ENCODE measurements around the gene HSPB7. TPM values are rescaled to one million over a fixed set of nuclear protein-coding genes. Genes with fewer than 3 reads are reported as not detected.
"Not testable (repeated sequence)": the region's sequence is repeated elsewhere in the genome, so short reads cannot be mapped to it uniquely, and the experiment has no call there.

The HSPB7 gene
- 3.2 and 7.1 TPM in 2 replicates for total RNA-seq (2014; rRNA removed; shearing (Covaris generic))

DNA sequence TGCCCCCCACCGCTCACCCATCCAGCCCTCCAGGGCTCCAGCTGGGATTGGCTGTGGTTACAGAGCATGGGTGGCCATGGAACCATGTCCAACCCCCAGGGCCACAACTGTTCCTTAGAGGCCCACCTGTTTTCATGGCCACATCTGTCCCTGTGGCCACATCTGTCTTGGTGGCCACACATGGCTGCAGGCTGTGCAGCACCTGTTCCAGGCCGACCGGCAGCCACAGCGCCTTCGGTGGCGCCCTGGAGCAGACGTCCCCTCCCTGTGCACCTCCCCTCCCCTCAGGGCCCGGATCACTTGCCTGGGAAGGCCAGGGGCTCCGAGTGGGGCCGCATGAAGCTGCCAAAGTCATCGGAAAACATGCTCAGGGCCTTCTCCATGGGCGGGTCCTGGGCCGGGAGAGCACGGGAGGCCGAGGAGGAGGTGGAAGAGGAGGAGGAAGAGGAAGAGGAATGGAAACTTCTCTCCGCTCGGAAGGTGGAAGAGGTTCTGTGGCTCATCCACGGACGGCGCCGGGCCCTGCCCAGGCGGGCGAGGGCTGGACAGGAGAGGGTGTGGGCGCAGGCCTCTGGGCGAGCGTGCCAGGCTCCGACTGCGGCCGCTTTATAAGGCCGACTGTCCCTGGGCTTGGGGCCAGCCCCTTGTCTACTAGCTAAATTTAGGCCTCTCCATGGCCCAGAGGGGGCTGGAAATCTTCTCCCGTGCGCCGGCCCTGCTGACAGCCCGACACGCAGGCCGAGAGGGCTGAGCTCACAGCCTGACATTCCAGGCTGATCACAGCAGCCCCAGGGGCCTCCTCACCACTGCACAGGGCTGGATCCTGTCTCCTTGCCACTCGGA, at the start of gene HSPB7:
HSPB7 (minus strand) TSS at position 583 of the 843 bp plus-strand sequence; CDS start at position 503, 80 bp downstream.
- in situ Hi-C loops (cut with HindIII; ENCODE audit: low sequenced_read_pairs), result no loop called here
- peak; percentile 98 for DNase-seq (ENCODE audit: low spot score)

DNA sequence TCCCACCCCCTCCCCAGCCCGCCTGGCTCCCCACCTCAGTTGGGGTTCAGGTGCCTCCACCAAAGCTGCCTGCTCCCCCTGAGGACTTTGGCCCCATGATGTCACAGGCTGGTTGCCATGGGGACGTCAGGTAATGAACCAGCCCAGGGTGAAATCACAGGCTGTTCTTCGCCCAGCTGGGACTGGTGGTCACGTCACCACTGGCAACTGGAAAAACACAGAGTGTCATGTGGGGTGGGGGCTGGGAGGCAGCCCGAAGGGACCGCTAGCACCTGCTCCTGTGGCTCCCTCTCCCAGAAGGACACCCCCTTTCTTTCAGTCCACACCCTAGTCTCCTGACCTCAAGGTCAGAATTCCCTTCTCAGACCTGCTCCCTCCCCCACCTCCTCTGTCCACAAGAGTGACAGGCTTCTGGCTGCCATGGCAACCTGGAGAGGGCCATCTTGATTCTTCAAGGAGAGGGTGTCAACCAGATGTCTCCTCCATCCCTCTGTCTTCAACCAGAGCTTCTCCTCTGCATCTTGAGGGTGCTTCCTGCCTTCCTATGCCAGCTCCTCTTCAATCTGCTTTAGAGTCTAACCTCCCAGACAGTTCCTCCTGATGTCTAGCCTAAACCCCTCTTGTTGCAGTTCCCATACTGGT, 49.4 kb upstream of the HSPB7 start:
- in situ Hi-C loops (cut with HindIII; ENCODE audit: low sequenced_read_pairs), result no loop called here
- DNase-seq (ENCODE audit: low spot score), result peak; percentile 76

DNA sequence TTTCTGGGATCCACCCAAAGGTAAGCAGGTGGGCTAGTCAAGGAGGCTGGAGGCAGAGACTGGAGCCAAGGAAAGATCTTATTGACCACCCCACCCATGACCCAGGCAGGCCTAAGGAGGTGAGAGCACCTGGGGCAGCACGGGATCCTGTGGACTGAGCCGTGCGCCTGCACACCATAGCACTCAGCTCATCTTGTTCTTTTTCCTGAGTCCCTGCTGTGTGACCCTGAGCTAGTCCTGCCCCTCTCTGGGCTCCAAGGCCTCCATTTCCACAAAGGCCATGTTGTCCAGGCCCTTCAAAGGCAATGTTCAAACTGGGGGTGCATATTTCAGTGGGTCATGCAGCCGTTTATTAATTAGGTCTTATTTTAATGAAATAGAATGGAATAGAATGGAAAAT, 48.4 kb upstream of the HSPB7 start:
- DNase-seq (ENCODE audit: low spot score), result peak; percentile 17
- in situ Hi-C loops (cut with HindIII; ENCODE audit: low sequenced_read_pairs), result no loop called here

DNA sequence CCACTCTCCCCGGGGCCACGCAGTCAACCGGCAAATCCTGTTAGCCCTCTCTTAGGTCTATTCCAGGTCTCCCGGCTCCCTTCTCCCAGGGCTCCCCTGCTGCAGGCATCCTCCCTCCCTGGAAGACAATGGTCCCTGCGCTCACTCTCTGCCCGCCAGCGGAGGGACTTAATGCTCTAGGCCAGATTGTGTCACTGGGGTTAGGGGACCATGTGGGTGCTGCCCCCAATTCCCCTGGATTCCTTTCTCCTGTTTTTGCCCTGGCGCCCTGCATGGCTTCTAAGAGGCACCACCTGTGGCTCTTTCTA, 47.4 kb upstream of the HSPB7 start:
- in situ Hi-C loops (cut with HindIII; ENCODE audit: low sequenced_read_pairs), result no loop called here
- no peak for DNase-seq (ENCODE audit: low spot score)

DNA sequence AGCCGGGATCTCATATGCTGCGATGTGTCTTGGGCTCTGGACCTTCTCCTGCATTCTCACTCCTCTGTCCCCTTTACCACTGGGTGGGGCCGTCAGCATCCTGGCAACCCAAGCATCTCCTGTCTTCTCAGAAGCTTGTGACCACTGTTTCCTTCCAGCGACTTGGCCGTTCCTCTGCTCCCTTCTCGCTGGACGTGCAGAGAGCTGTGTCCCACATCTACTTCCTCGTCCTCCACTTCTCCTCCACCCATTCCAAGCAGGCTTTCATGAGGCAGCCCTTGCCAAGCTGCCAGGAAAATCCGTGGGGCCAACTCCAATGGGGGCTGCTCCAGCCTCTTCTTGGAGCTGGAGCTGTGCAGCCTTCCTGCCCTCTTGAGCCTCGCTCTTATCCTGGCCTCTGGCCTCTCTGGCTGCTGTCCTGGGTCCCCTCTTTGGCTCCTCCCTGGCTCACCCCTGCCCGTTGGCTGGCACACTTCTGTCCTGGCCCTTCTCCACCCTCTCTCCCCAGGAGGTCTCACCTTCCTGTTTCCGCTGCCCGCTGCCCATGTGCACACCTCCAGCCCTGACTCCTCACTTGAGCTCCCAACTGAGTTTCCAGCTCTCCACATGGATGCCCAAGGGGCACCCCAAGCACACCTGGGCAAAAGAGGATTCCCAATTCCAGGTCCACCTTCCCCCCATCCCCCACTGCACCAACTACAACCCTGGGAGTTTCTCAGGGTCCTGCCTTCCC, 46.9 kb upstream of the HSPB7 start:
- in situ Hi-C loops (cut with HindIII; ENCODE audit: low sequenced_read_pairs), result no loop called here
- peak; percentile 70 for DNase-seq (ENCODE audit: low spot score)

DNA sequence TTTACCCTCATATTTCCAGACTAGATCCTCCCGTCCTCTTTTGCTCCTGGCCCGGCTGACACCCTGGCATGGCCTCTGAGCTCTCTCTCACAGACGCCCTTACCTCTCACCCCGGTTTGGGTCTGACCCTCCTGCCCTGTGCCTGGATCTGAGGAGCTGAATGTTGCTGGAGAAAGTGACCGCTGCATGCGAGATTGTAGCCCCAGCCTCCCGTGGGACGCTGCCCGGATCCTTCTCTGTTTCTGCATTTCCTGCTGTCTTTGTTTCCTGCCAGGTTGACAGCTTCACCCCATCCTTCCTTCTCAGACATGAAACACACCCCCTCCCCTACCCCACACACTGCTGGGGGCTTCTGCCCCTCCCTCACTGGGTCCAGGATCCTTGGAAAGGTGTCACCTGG, 46.1 kb upstream of the HSPB7 start:
- in situ Hi-C loops (cut with HindIII; ENCODE audit: low sequenced_read_pairs), result no loop called here
- peak; percentile 46 for DNase-seq (ENCODE audit: low spot score)

DNA sequence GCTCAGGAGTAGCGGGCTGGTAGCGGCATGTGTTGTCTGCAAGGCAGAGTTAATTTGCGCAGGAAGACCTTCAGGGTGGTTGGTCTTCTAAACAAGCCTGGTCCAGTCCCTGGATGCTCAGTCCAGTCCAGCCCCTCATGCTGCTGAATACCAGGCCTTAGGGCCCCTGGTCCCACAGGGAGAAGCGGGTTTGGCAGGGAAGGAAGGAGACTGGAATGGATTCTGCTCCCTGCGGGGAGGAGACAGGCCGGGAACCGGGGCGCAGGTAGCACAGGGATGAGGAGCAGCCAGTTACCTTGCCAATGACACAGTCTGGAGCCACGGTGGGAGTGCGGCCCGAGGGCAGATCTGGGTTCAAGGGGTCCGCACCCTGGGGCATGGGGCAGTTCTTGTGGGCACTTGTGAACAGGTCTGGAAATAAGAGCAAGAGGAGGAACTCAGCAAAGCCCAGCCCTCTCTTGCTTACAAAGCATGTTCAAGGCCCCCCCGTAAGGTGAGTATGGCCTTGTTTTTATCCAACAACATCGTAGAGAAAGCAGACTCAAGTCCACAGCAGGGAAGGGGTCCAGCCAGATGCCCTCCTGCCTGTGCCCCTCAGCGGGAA, 45.5 kb upstream of the HSPB7 start:
- in situ Hi-C loops (cut with HindIII; ENCODE audit: low sequenced_read_pairs), result no loop called here
- DNase-seq (ENCODE audit: low spot score), result peak; percentile 66

DNA sequence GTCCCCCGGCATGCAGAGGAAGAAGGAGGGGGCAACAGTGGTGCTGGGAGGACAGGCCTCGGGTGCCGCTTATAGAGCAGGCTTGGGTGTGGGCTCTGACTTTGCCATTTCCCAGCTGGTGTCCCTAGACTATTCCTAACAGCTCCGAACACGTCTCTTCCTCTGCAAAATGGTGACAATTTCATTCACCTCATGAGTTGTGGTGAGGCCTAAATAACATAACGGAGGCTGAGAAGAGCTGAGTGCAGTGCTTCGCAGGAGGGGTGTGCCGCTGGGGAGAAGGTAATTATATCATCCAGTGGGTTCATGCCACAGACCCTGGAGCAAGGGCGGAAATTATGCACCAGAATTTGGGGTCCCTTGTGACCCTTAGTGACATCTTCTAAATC, 44.8 kb upstream of the HSPB7 start:
- peak; percentile 78 for DNase-seq (ENCODE audit: low spot score)

DNA sequence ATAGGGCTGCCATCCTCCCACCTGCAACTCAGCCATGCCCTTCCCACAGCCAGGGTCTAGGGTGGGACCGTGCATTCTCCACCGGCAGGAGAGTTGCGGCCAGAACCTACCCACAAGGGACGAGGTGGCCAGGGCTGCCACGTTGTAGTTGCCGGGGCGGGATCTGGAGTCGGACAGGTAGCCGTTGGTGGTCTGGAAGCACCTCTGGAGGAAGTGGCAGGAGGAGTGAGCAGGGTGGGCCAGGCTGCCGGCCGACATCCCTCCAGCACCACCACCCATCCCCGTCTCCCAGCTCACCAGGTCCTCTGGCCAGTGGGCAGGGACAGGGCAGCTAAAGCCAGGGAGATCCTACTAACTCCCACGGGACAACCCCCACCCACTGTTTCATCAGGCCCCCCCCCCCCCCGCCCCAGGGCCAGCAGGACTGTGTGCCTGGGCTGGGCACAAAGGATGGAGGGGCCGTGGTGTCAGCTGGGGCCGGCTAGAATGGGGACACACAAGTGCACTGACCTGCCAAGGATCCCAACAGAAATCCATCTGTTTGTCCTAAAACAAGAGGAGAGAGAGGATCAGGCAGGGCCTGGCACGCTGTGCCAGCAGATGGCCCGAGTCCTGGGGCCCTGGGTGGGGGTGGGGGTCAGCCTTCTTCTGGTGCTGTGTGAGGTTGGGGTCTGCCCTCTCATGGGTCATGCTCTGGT, 44.3 kb upstream of the HSPB7 start:
- DNase-seq (ENCODE audit: low spot score), result peak; percentile 81
- in situ Hi-C loops (cut with HindIII; ENCODE audit: low sequenced_read_pairs), result not testable (repeated sequence)

More for the DNA sequence above, 44.8 kb upstream of the HSPB7 start:
- in situ Hi-C loops (cut with HindIII; ENCODE audit: low sequenced_read_pairs), result not testable (repeated sequence)

DNA sequence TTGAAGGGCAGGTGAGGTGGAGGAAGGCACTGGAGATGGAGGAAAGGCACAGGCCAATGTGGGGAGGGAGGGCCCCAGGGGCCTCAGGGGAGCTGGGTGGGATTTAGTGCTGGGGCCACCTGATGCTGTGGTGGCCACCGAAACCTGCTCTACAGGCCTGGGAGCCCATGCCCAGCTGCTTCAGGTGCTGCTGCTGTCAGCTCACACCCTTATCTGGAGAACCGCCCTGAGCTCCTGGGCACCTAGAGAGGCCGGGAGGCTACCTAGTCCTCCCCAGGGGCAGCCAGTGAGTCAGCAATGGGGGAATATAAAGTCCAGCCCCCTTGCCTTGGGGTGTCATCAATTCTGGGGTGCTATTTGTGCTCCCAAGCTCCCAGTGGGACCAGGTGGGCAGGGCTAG, 43.4 kb upstream of the HSPB7 start:
- no peak for DNase-seq (ENCODE audit: low spot score)
- in situ Hi-C loops (cut with HindIII; ENCODE audit: low sequenced_read_pairs), result no loop called here

DNA sequence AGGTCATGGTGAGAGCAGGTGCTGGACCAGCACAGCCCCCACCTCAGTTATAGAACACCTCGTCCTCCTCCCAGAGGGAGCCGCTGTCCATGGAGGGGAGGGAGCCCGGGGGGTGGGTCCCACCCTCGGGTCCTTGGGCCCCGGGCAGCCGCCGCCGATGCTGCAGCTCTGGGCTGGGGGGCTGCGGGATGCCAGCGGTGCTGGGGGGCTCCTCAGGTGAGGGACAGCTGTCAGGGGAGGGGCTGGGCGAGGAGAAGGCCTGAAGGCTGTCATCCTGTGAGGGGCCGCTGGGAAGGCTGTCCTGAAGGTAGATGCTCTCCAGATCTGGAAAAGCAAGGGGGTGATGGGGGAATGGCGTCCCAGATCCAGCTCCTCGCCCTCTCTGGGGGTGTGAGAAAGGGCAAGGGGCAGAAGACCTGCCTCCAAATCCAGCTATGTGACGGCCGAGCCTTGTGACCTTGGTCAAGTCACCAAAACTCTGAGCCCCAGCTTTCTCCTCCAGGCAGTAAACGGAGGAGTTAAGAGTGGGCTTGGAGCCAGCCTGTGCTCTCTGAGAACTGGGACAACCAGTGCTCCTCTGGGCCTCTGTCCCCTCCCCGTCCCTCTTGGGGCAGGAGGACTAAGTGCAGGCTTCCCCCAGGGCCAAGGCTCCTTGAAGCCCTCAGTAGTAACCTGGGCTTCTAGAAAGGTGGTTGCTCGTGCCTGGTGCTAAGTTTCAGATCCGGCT, 40.7 kb upstream of the HSPB7 start:
- in situ Hi-C loops (cut with HindIII; ENCODE audit: low sequenced_read_pairs), result not testable (repeated sequence)
- DNase-seq (ENCODE audit: low spot score), result peak; percentile 56

DNA sequence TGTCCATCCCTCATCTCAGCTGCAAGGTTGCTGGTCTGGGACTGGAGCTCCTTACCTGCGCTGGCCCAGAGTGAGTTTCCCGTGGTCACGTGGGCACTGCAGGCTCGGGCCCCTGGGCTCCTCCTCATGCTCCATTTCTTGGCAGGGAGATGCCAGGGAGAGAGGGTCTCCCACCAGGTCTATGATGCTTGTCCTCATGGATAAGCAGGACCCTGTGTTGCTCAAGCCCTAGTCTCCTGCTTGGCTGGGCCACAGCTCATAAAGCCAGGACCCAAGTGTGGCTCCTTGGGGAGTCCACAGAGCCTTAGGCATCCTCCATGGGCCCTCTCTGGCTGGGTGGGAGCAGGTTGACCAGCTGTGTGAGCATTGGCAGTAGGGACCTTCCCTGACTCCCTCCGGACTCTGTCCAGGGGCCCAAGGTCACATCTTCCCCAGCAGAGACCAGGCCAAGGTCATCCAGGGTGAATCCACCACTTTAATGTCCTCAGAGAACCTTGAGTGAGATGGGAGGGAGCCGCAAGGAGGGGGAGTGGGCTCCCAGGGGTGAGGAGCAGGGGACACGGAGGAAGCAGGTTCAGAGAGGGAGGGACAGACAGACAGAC, 39.6 kb upstream of the HSPB7 start:
- in situ Hi-C loops (cut with HindIII; ENCODE audit: low sequenced_read_pairs), result not testable (repeated sequence)

DNA sequence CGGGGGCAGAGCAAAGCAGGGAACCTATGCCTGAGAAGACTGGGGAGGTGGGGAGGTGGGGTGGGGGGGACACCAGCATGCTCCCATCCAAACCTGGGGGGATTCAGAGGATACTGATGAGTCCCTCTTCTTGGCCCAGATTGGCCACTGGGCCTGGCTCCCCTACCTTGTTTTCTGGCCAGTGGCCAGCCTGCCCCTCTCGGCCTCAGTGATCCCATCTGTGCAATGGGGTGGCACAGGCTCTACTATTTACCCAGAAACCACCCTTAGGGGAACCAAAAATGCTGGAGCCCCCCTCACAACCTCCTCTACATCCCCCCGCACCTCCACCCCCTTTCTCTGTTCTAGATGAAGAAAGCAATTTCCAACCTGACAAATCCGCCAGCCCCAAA, 38.7 kb upstream of the HSPB7 start:
- in situ Hi-C loops (cut with HindIII; ENCODE audit: low sequenced_read_pairs), result not testable (repeated sequence)

More for the DNA sequence above, 39.6 kb upstream of the HSPB7 start:
- not testable (repeated sequence) for DNase-seq (ENCODE audit: low spot score)

DNA sequence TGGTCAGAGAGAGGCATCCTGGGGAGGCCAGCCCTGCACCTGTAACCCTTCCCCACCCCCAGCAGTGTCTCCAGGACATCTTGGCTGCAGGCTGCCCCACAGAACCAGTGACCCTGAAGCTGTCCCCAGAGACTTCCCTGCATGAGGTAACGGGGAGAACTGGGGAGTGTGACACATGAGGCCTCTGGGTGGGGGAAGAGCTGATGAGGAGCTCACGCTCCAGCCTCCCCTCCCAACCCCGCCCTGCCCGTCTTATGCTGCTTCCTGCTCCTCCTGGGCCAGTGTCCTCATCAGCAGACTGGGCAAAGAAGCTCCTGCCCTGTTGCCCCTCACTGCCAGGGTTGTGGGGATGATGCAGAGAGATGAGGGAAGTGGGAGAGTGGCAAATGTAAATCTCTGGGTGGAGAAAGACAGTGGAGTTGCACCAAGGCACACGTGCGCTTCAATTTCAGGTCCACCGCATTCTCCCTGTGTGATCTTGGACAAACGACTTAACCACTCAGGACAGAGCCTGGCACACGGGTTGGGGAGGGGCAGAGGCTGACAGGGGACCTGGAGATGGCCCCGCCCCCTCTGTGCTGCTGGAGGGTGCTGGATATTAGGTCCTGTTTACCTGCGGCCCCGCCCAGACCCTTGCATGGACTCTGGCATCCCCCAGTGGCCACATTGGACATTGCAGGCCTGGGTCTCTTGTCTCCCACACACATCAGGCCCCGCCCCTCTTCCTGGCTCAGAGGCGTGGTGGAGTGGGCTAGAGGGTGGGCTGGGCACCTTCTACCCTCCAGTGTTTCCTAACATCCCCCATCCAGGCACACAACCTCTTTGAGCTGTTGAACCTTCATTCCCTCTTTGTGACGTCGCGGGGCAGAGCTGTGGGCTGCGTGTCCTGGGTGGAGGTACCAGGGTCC, 38.0 kb upstream of the HSPB7 start:
- DNase-seq (ENCODE audit: low spot score), result peak; percentile 96
- in situ Hi-C loops (cut with HindIII; ENCODE audit: low sequenced_read_pairs), result no loop called here

More for the DNA sequence above, 38.7 kb upstream of the HSPB7 start:
- DNase-seq (ENCODE audit: low spot score), result not testable (repeated sequence)

DNA sequence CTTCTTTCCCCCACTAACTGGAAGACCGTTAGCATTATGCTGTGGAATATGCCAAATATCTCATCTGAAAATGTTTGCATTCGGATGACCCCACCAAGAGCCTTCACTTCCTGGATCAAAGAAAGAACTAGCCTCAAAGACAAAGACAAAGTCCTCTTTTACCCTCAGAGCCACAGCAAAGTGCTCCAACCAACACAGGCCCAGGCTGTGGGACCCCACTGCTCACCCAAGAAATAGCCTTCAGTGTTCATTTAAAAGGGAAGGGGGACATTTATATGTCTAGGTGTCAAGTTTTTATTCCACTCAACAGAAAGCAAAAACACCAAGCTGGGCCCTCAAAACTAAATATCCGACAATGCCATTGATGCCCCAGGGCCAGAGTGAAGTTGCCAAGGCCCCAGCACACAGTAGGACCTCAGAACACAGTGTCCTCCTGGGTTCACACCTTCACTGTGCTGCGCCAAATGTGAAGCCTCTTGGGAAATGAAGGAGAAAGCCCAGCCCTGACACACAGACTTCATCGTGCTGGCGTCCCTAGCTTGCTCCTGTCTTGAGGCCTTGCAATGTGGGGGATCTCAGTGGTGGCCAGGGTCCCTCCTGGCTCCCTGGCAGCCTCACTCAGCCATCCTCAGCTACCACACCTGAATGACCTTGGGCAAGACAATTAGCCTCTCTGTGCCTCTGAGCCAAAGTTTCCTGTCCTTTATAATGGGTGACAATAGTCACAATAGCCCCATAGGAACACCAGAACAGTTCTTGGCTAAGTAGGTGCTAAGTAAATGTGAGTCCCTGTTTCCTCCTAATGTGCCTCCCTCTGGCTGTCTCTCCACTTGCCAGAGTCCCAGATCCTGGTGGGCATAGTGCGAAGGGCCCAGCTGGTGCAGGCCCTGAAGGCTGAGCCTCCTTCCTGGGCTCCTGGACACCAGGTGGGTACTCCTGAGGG, 37.0 kb upstream of the HSPB7 start:
- in situ Hi-C loops (cut with HindIII; ENCODE audit: low sequenced_read_pairs), result no loop called here
- no peak for DNase-seq (ENCODE audit: low spot score)

Data from G401 (cell line).